COLO668 (cell line): Measurements from ENCODE around the gene KLHDC7B.

ENCODE experiments used
- DNase-seq: peaks from one replicate; lab custom pipeline; 2025; ENCODE audit not compliant: unreplicated experiment; lab: John Stamatoyannopoulos, UW

The KLHDC7B gene

DNA sequence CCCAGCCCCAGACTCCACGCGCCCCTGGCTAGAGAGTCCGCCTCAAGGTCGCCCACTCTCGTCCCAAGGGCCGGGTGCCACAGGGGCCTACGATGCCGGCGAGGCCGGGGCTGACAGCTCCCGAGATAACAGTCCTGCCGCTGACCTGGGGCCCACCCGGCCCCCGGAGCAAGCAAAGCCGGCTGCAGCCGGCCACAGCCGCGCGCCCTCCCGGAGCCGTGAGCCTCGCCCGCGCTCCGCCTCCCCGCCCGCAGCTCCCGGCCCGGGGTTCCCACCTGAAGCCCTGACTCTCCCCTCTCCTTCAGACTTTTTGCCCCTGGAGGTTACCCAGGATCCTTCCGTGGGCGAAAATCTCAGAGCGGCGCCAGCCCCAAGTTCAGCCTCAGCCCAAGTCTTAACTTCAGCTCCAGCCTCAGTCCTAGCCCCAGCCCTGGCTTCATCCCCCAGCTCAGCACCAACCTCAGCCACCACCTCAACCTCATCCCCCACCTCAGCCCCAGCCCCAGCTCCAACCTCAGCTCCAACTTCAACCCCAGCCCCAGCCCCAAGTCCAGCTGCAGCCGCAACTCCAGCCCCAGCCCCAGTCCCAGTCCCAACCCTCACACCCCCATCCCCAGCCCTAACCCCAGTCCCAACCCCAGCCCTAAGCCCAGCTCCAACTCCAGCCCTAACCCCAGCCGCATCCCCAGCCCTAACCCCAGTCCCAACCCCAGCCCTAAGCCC lies 1.7 kb downstream of the KLHDC7B start:
- no peak for DNase-seq

DNA sequence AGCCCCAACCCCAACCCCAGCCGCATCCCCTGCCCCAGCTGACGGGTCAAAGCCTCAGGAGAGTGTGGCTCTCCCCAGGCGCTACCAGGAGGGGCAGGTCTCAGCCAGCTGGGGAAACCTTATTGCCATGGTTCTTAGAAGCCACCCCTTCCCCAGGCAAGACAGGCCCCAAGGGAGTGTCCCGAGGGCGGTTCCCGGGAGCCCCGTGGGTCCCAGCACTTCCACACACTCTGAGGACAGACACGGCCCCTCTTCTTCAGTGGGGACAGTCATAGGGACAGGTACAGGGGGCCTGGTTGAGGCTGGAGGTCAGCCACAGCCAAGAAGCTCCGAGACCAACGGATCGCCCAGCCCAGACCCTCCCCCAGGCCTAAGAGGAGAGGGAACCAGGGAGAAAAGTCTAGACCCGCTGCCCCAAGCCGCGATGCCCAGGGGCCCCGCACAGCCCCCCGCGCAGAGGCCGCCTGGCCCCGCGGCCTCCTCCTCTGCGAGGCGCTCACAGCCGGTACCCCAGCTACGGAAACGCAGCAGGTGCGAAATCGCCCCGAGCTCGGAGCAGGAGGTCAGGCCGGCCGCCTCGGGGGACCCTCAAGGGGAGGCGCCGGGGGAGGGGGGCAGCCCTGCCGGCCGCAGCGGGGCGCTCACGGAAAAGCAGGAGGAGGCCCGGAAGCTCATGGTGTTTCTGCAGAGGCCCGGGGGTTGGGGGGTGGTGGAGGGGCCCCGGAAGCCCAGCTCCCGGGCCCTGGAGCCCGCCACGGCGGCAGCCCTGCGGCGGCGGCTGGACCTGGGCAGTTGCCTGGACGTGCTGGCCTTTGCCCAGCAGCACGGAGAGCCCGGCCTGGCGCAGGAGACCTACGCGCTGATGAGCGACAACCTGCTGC lies 2.6 kb downstream of the KLHDC7B start:
- peak; percentile 46 for DNase-seq

DNA sequence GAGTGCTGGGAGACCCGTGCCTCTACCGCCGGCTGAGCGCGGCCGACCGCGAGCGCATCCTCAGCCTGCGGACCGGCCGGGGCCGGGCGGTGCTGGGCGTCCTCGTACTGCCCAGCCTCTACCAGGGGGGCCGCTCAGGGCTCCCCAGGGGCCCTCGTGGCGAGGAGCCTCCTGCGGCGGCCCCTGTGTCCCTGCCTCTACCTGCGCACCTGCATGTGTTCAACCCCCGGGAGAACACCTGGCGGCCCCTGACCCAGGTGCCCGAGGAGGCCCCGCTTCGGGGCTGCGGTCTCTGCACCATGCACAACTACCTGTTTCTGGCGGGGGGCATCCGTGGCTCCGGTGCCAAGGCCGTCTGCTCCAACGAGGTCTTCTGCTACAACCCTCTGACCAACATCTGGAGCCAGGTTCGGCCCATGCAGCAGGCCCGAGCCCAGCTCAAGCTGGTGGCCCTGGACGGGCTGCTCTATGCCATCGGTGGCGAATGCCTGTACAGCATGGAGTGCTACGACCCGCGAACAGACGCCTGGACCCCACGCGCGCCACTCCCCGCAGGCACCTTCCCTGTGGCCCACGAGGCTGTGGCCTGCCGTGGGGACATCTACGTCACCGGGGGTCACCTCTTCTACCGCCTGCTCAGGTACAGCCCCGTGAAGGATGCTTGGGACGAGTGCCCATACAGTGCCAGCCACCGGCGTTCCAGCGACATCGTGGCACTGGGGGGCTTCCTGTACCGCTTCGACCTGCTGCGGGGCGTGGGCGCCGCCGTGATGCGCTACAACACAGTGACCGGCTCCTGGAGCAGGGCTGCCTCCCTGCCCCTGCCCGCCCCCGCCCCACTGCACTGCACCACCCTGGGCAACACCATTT lies 3.5 kb downstream of the KLHDC7B start:
- no peak for DNase-seq

DNA sequence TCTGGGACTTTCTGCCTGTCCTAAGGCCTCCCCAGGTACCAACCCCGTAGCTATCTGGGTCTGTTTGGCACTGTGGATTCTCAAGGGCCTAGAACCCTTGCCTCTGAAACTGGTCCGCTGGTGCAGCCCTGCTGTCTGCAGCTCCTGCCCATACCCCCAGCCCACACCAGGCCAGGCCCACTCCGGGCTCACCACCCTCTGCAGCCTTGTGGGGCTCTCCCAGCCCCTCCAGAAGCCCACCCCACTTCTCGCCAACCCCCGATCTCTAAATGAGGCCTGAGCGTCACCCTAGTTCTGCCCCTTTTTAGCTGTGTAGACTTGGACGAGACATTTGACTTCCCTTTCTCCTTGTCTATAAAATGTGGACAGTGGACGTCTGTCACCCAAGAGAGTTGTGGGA lies 4.7 kb downstream of the KLHDC7B start:
- DNase-seq, result no peak

DNA sequence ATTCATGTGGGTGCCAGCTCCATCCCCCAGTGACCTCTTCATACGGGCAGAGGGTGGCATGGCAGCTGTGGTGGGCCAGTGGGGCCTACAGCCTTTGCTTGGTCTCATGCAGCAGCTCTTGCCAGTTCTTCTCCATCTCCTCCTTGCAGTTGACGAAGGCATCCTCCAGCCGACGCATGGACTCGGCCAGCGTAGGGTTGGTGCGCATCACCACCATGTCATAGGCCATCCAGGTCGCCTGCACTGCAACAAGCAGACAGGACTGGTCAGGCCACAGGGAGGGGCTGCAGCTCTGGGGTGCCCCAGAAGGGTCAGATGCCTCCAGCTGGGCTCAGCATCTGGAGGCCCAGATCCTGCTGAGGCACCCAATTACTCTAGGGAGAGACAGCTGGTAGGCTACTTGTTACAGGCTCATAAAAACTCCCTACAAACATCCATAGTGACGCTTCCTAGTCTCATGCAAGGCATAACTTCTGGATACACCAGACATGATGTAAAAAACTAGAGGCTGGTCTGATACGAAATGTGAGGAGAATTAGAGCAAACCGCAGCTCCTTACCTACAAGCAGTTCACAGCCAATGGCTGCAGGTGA lies 5.6 kb downstream of the KLHDC7B start:
- DNase-seq, result no peak

DNA sequence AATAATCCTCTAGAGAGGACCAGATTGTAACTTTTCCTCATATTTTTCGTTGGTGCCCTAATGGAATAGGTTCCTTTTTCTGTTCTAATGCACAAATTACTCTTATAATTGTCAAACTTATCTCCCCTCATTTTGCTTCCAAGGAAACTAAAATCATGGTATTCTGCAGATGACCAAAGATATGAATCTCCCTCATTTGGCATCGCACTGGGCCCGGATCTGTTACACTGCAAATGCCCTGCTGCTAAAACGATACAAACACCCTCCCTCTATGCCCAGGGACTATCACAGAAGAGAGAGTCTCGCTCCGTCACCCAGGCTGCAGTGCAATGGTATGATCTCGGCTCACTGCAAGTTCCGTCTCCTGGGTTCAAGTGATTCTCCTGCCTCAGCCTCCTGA lies 7.6 kb downstream of the KLHDC7B start:
- DNase-seq, result no peak

DNA sequence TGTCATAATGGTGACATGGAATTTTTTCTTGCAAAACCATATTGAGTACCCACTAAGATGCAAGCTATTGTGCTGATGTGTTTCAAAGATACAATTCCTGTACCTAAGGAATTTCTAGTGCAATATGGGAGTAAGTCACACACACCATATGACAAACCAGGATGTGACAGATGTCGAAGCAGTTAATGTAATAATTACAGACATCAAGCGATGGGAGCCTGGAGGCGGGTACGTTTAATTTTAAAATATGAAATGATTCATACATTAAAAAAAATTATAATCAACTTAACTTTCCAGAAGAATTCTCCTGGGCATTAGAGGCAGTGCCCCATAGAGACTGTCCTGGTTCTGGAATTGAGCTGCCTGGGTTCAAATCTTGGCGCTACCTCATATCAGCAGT lies 11.0 kb downstream of the KLHDC7B start:
- no peak for DNase-seq

DNA sequence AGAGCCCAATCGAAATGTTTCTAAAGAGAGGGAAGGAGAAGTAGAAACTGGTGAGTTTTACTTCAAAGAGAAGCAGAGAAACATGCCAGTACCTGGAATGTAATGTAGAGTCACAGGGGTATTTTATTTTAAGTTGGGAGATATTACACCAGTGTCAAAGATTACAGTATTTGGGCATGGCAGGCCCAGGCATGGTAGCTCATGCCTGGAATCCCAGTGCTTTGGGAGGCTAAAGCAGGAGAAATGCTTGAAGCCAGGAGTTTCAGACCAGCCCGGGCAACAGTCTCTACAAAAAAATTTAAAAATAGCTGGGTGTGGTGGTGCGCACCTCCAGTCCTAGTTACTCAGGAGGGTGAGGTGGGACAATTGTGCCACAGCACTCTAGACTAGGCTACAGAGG lies 14.3 kb downstream of the KLHDC7B start:
- DNase-seq, result no peak

DNA sequence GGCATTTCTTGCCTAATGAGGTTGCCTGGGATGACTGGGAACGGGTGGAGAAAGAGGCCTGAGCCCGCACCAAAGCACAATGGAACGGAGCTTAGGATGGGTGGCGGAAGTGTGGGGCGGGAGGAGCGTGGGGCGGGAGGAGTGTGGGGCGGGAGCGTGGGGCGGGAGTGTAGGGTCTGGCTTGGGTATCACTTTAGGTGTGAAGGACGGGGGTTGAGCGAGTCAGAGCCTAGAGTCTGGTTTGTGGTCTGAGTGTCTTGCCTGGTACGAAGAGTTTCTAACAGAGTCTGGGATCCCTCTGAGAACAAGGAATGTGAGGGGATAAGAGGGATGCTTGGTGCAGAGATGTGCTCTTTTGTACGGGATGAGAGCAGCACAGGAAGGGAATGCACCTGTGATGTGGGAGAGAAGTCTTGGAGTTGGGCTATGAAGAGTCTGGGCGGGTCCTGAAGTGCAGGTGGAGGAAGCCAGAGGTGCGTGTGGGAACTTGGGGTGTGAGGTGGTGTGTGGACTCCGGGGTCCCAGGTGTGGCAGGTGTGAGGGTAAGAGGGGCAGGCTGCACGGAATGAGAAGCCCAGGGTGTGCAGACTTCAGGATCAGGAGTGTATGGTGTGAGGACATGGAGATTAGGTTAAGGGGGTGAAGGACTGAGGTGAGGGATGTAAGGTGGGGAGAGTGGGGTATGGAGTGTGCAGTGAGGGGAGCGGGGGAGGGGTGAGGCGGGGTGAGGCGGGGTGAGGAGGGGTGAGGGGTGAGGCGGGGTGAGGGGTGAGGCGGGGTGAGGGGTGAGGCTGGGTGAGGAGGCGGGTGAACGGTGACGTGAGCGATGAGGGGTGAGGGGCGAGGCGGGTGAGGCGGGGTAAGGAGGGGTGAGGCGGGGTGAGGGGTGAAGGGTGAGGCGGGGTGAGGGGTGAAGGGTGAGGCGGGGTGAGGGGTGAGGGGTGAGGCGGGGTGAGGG lies 16.0 kb downstream of the KLHDC7B start:
- no peak for DNase-seq

DNA sequence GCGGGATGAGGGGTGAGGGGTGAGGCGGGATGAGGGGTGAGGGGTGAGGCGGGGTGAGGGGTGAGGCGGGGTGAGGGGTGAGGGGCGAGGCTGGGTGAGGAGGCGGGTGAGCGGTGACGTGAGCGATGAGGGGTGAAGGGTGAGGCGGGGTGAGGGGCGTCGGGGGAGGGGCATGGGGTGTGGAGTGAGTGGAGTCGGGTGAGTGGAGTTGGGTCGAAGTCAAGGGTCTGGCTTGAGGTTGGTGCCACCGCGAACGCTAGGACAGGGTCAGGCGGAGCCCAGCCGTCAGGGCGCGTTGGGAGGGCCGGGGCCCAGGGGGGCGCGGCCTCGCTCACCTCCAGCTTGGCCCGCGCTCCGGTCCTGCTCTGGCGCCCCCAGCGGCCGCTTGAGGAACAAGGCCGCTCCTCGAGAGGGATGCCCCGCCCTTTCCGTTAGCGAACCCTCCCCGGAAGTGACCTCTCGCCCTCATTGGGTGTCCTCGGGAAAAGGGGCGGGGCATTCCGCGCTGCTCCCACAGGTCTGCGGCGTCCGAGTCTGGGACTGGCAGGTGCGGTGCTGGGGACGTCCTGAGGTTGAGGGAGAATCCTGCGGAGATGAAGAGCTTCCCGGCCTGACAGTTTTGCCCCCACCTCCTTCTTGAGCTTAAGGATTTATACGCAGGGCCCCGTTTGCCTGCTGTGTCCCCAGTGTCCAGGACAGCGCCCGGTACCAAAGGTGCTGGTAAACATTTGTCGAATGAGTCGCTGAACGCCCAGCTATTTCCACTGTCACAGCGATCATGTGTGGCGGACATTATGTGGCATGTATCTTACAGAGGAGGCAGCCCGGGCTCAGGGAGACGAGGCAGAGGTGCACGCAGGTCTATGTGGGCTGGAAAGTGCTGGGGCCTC lies 17.1 kb downstream of the KLHDC7B start, which contains the start of gene SYCE3:
Gene SYCE3 (minus strand): TSS at position 397 of the 890 bp plus-strand sequence. CDS start 6,514 bp downstream, outside the sequence.
- DNase-seq, result peak; percentile 98

DNA sequence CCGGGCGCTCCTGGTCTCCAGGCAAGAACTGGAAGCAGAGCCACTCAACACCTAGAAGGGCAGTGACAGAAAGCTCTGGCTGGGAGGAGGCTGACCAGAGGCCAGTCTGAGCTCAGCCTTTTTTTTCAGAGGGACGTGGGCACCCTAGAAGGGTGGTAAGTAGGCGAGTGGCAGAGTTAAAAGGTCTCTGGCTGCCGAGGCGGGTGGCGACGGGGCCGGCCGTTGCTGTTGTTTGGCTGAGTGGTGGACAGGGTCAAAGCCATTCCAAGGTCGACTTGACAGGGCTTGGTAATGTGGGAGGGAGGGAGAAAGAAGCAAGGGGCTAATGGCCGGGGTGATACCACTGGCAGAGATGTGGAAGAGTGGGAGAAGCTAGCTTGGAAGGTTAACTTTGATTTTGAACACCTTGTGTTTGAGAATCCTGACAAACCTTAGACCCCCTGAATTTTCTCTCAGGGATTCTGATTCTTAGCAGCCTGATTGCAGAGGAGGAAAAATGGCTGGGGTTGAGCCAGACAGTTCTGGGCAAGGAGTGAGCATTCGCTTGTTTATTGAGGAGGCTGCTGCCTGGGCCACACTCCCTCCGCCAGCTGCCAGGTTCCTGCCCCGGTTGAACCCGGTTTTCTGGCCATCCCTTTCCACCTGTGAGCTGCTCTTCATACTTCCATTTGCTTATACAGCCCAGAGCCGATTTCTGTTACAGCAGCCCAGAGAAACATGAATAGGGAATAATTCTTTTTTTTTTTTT lies 17.9 kb downstream of the KLHDC7B start:
- peak; percentile 8 for DNase-seq

DNA sequence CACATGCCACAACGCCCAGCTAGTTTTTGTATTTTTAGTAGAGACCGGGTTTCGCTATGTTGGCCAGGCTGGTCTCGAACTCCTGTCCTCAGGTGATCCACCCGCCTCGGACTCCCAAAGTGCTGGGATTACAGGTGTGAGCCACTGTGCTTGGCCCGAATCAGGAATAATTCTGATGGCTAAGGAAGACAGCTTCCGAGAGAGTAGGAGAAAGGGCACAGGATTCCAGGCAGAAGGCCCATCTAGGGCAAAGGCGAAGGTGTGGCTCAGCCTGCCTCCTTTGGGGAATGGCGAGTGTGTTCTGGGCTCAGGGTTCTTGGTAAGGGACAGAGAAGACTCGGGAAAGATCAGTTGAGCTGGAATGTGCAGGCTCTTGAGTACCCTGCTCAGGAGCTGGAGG lies 18.6 kb downstream of the KLHDC7B start:
- DNase-seq, result no peak

DNA sequence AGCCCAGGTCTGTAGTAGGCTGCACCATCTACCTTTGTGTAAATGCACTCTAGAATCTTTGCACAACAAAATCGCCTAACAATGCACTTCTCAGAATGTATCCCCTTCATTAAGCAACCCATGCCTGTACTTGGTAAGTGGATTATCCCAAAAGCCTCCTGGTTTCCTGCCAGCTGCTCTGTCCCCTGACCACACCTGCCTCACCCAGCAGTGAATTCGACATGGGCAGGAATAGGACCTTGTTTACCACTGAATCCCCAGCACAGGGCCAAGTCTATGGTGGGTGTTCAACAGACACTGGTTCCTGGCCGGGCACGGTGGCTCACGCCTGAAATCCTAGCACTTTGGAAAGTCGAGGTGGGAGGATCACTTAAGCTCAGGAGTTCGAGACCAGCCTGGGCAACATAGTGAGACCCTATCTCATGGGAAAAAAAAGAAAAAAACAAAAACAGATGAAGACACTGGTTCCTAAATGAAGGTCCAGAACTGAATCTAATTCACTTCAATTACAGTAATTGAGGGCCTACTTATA lies 22.1 kb downstream of the KLHDC7B start:
- DNase-seq, result no peak

DNA sequence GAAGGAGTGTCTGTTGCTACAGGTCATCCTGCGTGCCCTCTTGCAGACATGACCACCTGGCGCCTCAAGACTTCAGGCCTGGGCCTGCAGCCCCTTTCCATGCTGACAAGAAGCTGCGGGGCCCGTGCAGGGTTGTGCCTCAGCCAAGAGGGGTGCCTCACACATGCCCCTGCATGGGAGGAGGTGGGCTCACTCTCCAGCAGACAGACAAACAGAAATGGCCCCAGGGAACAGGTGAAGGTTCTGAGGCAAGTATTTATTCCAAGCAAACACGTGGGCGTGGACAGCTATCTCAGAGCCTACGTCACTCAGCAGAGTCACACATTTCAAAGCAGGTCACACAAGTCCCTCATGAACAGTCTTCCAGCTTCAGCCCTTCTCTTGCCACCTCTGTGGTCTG lies 22.9 kb downstream of the KLHDC7B start:
- DNase-seq, result peak; percentile 39

DNA sequence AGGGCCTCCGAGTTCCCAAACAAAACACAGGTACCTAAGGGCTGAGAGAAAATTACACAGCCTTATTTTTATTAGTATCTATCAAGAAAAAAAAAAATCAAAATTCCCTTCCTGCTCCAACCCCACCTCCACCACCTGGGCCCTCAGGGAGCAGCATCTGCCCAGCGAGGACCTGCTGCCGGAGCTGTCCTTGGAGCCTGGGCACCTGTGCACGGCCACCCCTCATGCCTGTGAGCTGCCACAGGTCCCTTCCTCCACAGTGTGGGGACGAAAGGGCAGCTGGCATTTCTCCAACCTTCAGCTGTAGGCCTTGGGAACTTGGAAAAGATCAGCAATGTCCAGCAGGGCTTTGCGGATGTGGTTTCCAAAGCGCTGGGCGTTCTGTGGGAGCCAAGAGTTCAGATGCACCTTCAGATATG lies 23.4 kb downstream of the KLHDC7B start:
- DNase-seq, result peak; percentile 39

DNA sequence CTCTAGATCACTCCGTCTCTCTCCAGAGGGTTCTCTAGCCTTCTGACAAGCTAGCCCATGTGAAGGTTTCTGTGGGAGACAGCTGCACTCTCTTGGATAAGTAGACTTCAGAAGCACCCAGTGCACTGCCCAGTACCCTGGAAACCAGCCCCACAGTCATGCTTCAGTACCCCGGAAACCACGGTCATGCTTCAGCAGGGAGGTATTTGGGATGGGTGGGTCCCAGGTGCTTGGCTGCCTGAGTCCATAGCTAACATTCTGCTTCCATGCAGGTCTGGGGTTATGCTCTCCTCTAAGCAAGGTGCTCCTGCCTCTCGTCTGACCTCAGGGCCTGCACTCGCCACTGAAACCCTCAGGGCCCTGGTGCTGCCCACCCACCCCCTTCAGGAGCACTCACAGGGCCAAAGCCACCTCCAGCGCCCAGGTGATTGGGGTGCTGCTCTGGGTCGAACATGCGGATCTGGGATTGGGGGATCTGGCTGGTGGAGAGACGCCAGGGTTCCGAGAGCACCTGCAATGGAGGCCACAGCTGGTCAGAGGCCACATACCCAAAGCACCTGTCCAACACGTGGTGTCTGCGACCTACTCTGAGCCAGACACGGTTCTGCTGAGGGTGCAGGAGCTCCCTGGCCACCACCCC lies 24.3 kb downstream of the KLHDC7B start:
- peak; percentile 52 for DNase-seq

DNA sequence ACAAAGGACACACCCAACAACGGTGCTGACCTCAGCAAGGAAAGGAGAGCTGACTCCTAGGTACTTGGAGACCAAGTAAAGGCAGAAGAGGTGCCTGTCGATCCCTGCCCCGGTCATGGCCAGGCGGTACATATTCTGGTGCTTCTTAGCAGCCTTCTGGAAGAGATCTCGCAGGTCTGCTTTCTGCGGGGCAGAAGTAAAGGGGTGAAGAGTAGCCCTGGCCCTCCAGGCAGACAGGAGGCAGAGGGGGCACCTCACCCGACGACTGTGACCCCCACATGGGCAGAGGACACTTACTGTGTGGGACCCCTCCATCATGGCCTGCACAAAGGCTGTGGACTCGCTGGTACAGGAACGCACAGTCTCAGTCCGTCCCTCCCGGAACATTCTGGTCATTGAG lies 25.2 kb downstream of the KLHDC7B start:
- no peak for DNase-seq
